K562 (cell line): ENCODE measurements around the gene CACNB2. TPM values are rescaled to one million over a fixed set of nuclear protein-coding genes. Genes with fewer than 3 reads are reported as not detected.

ENCODE experiments used
- ATAC-seq: fragments of 200-7000 bp; cut with Tn5 transposase; 3 replicates; pipeline ENCODE4 v1.9.1; 2020; ENCODE audit warnings: moderate library complexity
- BruUV-seq: library from RNA; stranded (reverse); fragments of 400-500 nt; replicated peaks from 2 replicates; lab custom pipeline; 2021; lab: Mats Ljungman, UMichigan
- CTCF ChIA-PET: fragments of 300-600 bp; formaldehyde crosslinking; extraction: SDS; loops from one replicate; lab custom pipeline; 2021; ENCODE audit warnings: low intra/inter-chr PET ratio; lab: Yijun Ruan, JAX
- POLR2A ChIA-PET: fragments of 300-600, 350-650 bp; sonication (Branson Sonifier 250); formaldehyde crosslinking; extraction: SDS; loops from one replicate; lab custom pipeline; 2021; ENCODE audit warnings: antibody characterized with exemption, inconsistent platforms; lab: Yijun Ruan, JAX
- DNase-seq, 4 experiments: peaks; one replicate each; pipeline versions ENCODE4 v3.0.0 to v3.0.0-alpha.2; 2011 to 2018; ENCODE audit warnings: low spot score in 3 of 4, mixed read lengths in 3 of 4; ENCODE audit errors: extremely low read depth in 1 of 4
- FAIRE-seq: peaks from 2 replicates; lab custom pipeline; 2011; peaks lifted over from hg19 to GRCh38; lab: Jason Lieb, UNC
- H2AFZ ChIP-seq: 2 replicates; pipeline ENCODE4 v1.6.0; 2011; ENCODE audit warnings: low read depth, low read length, control low read depth, inconsistent platforms
- H3K27ac ChIP-seq: fragments of 200-600 bp; 3 replicates; pipeline ENCODE4 v1.8.0; 2011; ENCODE audit warnings: low read depth, mild to moderate bottlenecking, control low read depth, inconsistent platforms, low read length, moderate library complexity, mixed read lengths; ENCODE audit errors: extremely low read depth
- H3K27me3 ChIP-seq, 2 experiments: fragments of 300-600 bp in 1 of 2; 2 replicates in 1 of 2; 3 replicates in 1 of 2; pipeline versions ENCODE4 v1.6.0 to v1.8.0; 2011; ENCODE audit warnings: inconsistent platforms in 2 of 2, low read length in 2 of 2, mild to moderate bottlenecking in 1 of 2, mixed read lengths in 1 of 2, moderate library complexity in 1 of 2; ENCODE audit not compliant: control insufficient read depth in 2 of 2, insufficient read depth in 2 of 2
- H3K36me3 ChIP-seq: fragments of 300-600 bp; 3 replicates; pipeline ENCODE4 v1.8.0; 2011; ENCODE audit warnings: mild to moderate bottlenecking, low read length, inconsistent platforms; ENCODE audit not compliant: control insufficient read depth, insufficient read depth
- H3K4me1 ChIP-seq, 2 experiments: fragments of 200-600 bp in 1 of 2; replicated peaks in 1 of 2; 2 replicates in 1 of 2; 3 replicates in 1 of 2; pipeline versions ENCODE4 v1.5.1 to v1.8.0; 2011; ENCODE audit warnings: inconsistent platforms in 2 of 2, low read length in 2 of 2, mild to moderate bottlenecking in 1 of 2, mixed read lengths in 1 of 2, moderate library complexity in 1 of 2; ENCODE audit not compliant: control insufficient read depth in 2 of 2, insufficient read depth in 2 of 2
- H3K4me2 ChIP-seq: 2 replicates; pipeline ENCODE4 v1.6.1; 2011; ENCODE audit warnings: low read length, control low read depth, inconsistent platforms, mixed read lengths; ENCODE audit not compliant: insufficient read depth
- H3K4me3 ChIP-seq: fragments of 200-600 bp; sonication (generic), shearing (Covaris generic); 2 replicates; pipeline ENCODE4 v1.5.1; 2016; ENCODE audit warnings: control low read depth, inconsistent platforms
- H3K79me2 ChIP-seq: fragments of 200-600 bp; 3 replicates; pipeline ENCODE4 v1.8.0; 2011; ENCODE audit warnings: low read length, inconsistent platforms; ENCODE audit not compliant: control insufficient read depth, insufficient read depth
- H3K9ac ChIP-seq, 2 experiments: 2 replicates each; pipeline versions ENCODE4 v1.6.0 to v1.6.1; 2011; ENCODE audit warnings: low read depth in 2 of 2, low read length in 2 of 2, control low read depth in 1 of 2, inconsistent platforms in 1 of 2, mild to moderate bottlenecking in 1 of 2, mixed read lengths in 1 of 2; ENCODE audit not compliant: insufficient read depth in 1 of 2
- H3K9me1 ChIP-seq: one replicate; pipeline ENCODE4 v1.6.0; 2011; ENCODE audit warnings: inconsistent platforms, mild to moderate bottlenecking, low read length, moderate library complexity; ENCODE audit not compliant: control insufficient read depth, insufficient read depth
- H3K9me3 ChIP-seq: replicated peaks from 2 replicates; pipeline ENCODE4 v1.5.1; 2011; ENCODE audit warnings: low read depth, low read length, inconsistent platforms; ENCODE audit not compliant: control insufficient read depth, insufficient read depth
- H4K20me1 ChIP-seq: replicated peaks from 2 replicates; pipeline ENCODE4 v1.6.1; 2011; ENCODE audit warnings: low read length, inconsistent platforms, mixed read lengths; ENCODE audit not compliant: control insufficient read depth, insufficient read depth
- CAMTA2 ChIP-seq: fragments of 250-450 bp; sonication (Bioruptor Pico); conservative IDR thresholded peaks from 2 replicates; pipeline ENCODE4 v1.5.1; 2022
- EGR1 ChIP-seq: fragments of 450-650 bp; conservative IDR thresholded peaks from 2 replicates; pipeline ENCODE4 v1.6.1; 2017; ENCODE audit warnings: mild to moderate bottlenecking
- MCM3 ChIP-seq: fragments of 450-650 bp; IDR thresholded peaks from 2 replicates; pipeline ENCODE4 v1.6.1; 2016
- MEIS2 ChIP-seq: fragments of 450-650 bp; IDR thresholded peaks from 2 replicates; pipeline ENCODE4 v1.6.1; 2014; ENCODE audit warnings: mild to moderate bottlenecking; ENCODE audit not compliant: partially characterized antibody
- NEUROD1 ChIP-seq: fragments of 150-350 bp; IDR thresholded peaks from 2 replicates; pipeline ENCODE4 v1.6.1; 2014; ENCODE audit warnings: borderline replicate concordance, low read length, low read depth; ENCODE audit not compliant: partially characterized antibody
- POLR2A ChIP-seq: fragments of 450-650 bp; conservative IDR thresholded peaks from 2 replicates; pipeline ENCODE4 v1.6.1; 2016
- RFX5 ChIP-seq: IDR thresholded peaks from 2 replicates; pipeline ENCODE4 v1.6.1; 2011; ENCODE audit warnings: low read depth, mild to moderate bottlenecking, improper control_type of control experiment, low read length
- SMARCA4 ChIP-seq: fragments of 450-650 bp; IDR thresholded peaks from 2 replicates; pipeline ENCODE4 v1.6.1; 2016
- STAT5B ChIP-seq: fragments of 250-450 bp; sonication (Bioruptor Pico); IDR thresholded peaks from 2 replicates; pipeline ENCODE4 v1.8.0; 2021; ENCODE audit warnings: mild to moderate bottlenecking, inconsistent platforms
- TCF7L2 ChIP-seq: fragments of 150-350 bp; IDR thresholded peaks from 2 replicates; pipeline ENCODE4 v1.6.1; 2016; ENCODE audit warnings: low read depth, mild to moderate bottlenecking, low read length, moderate library complexity
- TSC22D4 ChIP-seq: fragments of 450-650 bp; IDR thresholded peaks from 2 replicates; pipeline ENCODE4 v1.6.1; 2016; ENCODE audit warnings: missing genetic modification characterization, missing biosample characterization, control low read depth
- XRCC5 ChIP-seq: fragments of 200-400 bp; formaldehyde crosslinking; IDR thresholded peaks from 2 replicates; pipeline ENCODE4 v1.6.1; 2017; ENCODE audit warnings: low read depth, mild to moderate bottlenecking, low read length
- ZNF197 ChIP-seq: fragments of 200-800 bp; sonication (Bioruptor generic); IDR thresholded peaks from 2 replicates; pipeline ENCODE4 v1.6.1; 2016; ENCODE audit warnings: low read depth, missing genetic modification characterization, missing compliant biosample characterization
- ZNF785 ChIP-seq: fragments of 250-450 bp; sonication (Bioruptor Pico); IDR thresholded peaks from 2 replicates; pipeline ENCODE4 v1.4.0; 2020; ENCODE audit warnings: mild to moderate bottlenecking
- in situ Hi-C: fragments of 300-500 bp; cut with MboI; formaldehyde crosslinking; loops from 4 replicates; pipeline ENCODE4 v1.15.0; 2018; ENCODE audit warnings: inconsistent platforms, mixed read lengths
- intact Hi-C: fragments of 100-400 bp; cut with micrococcal nuclease; formaldehyde crosslinking; loops from 2 replicates; pipeline ENCODE4 v1.14.2; 2022
- polyA plus RNA-seq, 8 experiments: library from polyadenylated mRNA; depleted of rRNA in 4 of 8; stranded (reverse) in 5 of 8; unstranded in 3 of 8; fragments of >200 nt; fragmentation: Nextera tagmentation in 2 of 8; fragmentation: Illumina TruSeq in 1 of 8; extraction: Ambion mirVana in 2 of 8; extraction: Trizol in 1 of 8; gene quantifications; 2 replicates each; pipeline versions ENCODE4 v1.2.1 to v1.2.3, GENCODE V29; 2011 to 2014; ENCODE audit warnings: inconsistent platforms in 1 of 8, missing spikeins in 1 of 8
- total RNA-seq, 7 experiments: library from RNA; depleted of rRNA in 6 of 7; stranded (reverse); fragments of >200 nt in 6 of 7; fragmentation: Illumina TruSeq in 2 of 7; extraction: Trizol in 2 of 7; gene quantifications; 2 replicates each; pipeline versions ENCODE4 v1.2.1 to v1.2.3, GENCODE V29; 2011 to 2021; ENCODE audit warnings: low replicate concordance in 1 of 7
- TF ChIP-seq, protein P1 (sequence below): fragments of 250-450 bp; sonication (Bioruptor Pico); IDR thresholded peaks from 2 replicates; pipeline ENCODE4 v1.5.1; 2021; ENCODE audit warnings: mild to moderate bottlenecking
- TF ChIP-seq, protein P2 (sequence below): sonication (generic); formaldehyde crosslinking; IDR thresholded peaks from 2 replicates; pipeline ENCODE4 v1.8.1; 2023; ENCODE audit warnings: mild to moderate bottlenecking, missing genetic modification reagents, moderate library complexity
- TF ChIP-seq, protein P3 (sequence below): sonication (generic); formaldehyde crosslinking; IDR thresholded peaks from 2 replicates; pipeline ENCODE4 v1.8.1; 2023; ENCODE audit warnings: mild to moderate bottlenecking, missing genetic modification reagents

The CACNB2 gene
- total and polyA plus RNA-seq, 9 of the 15 experiments (the other 6 are each of a cell fraction or from before 2014, with no cell fraction given), result 1.8 to 2.2 TPM; not detected in 7

DNA sequence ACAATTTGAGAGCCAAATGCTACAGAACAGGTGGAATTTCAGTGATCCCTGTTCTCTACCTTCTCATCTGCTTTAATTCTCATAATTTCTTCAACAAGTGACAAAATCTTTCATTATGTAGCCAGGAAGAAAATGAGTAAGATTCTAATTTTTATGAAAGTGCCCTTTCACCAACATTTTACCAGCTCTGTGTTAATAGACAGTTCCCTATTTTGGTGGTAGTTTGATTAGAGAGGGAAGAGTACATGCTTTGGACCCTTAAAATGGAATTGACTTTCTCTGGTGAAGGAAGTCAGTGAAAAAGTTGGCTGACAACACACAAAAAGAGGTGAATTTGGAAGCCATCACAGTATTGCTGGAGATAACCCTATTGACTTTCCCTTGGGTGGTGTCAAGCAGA, 61.7 kb downstream of the CACNB2 start:
- Histone ChIP-seq H3K9me1 (no peaks in the 10 kb centered on the region), H3K9me3 (no peaks in the 10 kb centered on the region), H4K20me1 (no peaks in the 10 kb centered on the region), H3K4me3 (no peak overlapping the region), H3K79me2 (no peaks in the 10 kb centered on the region), H3K4me1 (no peaks in the 10 kb centered on the region), H3K27me3 (no peaks in the 10 kb centered on the region; a peak in 1 of 5 replicates), H2AFZ (no peak overlapping the region), H3K9ac (no peak overlapping the region), H3K4me2 (no peak overlapping the region), H3K36me3 (no peaks in the 10 kb centered on the region), H3K27ac (no peak overlapping the region)
- intact Hi-C loops (no loop called here), in situ Hi-C loops (no loop called here)
- no TSS peak for BruUV-seq
- no peak for DNase-seq
- CTCF ChIA-PET, result no interaction called here
- FAIRE-seq, result no peak
- ATAC-seq, result no peak
- POLR2A ChIA-PET, result no interaction called here
- no peak for TF ChIP-seq SMARCA4
- TF ChIP-seq, protein P1, sequence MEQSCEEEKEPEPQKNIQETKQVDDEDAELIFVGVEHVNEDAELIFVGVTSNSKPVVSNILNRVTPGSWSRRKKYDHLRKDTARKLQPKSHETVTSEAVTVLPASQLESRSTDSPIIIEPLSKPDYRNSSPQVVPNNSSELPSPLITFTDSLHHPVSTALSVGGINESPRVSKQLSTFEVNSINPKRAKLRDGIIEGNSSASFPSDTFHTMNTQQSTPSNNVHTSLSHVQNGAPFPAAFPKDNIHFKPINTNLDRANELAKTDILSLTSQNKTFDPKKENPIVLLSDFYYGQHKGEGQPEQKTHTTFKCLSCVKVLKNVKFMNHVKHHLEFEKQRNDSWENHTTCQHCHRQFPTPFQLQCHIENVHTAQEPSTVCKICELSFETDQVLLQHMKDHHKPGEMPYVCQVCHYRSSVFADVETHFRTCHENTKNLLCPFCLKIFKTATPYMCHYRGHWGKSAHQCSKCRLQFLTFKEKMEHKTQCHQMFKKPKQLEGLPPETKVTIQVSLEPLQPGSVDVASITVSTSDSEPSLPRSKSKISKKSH (CRISPR knock-in tag), result no peak
- TF ChIP-seq, protein P2, sequence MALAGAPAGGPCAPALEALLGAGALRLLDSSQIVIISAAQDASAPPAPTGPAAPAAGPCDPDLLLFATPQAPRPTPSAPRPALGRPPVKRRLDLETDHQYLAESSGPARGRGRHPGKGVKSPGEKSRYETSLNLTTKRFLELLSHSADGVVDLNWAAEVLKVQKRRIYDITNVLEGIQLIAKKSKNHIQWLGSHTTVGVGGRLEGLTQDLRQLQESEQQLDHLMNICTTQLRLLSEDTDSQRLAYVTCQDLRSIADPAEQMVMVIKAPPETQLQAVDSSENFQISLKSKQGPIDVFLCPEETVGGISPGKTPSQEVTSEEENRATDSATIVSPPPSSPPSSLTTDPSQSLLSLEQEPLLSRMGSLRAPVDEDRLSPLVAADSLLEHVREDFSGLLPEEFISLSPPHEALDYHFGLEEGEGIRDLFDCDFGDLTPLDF (CRISPR knock-in tag), result no peak
- no peak for TF ChIP-seq POLR2A
- no peak for TF ChIP-seq MEIS2
- TF ChIP-seq EGR1, result no peak
- no peak for TF ChIP-seq STAT5B
- no peak for TF ChIP-seq ZNF785
- TF ChIP-seq NEUROD1, result no peak
- TF ChIP-seq XRCC5, result no peak
- no peak for TF ChIP-seq CAMTA2 (CRISPR knock-in tag)
- TF ChIP-seq, protein P3, sequence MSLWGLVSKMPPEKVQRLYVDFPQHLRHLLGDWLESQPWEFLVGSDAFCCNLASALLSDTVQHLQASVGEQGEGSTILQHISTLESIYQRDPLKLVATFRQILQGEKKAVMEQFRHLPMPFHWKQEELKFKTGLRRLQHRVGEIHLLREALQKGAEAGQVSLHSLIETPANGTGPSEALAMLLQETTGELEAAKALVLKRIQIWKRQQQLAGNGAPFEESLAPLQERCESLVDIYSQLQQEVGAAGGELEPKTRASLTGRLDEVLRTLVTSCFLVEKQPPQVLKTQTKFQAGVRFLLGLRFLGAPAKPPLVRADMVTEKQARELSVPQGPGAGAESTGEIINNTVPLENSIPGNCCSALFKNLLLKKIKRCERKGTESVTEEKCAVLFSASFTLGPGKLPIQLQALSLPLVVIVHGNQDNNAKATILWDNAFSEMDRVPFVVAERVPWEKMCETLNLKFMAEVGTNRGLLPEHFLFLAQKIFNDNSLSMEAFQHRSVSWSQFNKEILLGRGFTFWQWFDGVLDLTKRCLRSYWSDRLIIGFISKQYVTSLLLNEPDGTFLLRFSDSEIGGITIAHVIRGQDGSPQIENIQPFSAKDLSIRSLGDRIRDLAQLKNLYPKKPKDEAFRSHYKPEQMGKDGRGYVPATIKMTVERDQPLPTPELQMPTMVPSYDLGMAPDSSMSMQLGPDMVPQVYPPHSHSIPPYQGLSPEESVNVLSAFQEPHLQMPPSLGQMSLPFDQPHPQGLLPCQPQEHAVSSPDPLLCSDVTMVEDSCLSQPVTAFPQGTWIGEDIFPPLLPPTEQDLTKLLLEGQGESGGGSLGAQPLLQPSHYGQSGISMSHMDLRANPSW (CRISPR knock-in tag), result no peak
- no peak for TF ChIP-seq RFX5
- TF ChIP-seq TSC22D4 (tag), result no peak
- TF ChIP-seq TCF7L2, result no peak
- no peak for TF ChIP-seq ZNF197 (CRISPR knock-in tag)
- no peak for TF ChIP-seq MCM3
